HG02973 (cell line): Measurements from ENCODE around the gene MPP2.
"Not testable (repeated sequence)": the region's sequence is repeated elsewhere in the genome, so short reads cannot be mapped to it uniquely, and the experiment has no call there.

Source experiments
- ATAC-seq: cut with Tn5 transposase; IDR thresholded peaks from one replicate; pipeline ENCODE4 v1.9.1; 2021; ENCODE audit warnings: moderate library complexity; ENCODE audit not compliant: unreplicated experiment

The MPP2 gene

DNA sequence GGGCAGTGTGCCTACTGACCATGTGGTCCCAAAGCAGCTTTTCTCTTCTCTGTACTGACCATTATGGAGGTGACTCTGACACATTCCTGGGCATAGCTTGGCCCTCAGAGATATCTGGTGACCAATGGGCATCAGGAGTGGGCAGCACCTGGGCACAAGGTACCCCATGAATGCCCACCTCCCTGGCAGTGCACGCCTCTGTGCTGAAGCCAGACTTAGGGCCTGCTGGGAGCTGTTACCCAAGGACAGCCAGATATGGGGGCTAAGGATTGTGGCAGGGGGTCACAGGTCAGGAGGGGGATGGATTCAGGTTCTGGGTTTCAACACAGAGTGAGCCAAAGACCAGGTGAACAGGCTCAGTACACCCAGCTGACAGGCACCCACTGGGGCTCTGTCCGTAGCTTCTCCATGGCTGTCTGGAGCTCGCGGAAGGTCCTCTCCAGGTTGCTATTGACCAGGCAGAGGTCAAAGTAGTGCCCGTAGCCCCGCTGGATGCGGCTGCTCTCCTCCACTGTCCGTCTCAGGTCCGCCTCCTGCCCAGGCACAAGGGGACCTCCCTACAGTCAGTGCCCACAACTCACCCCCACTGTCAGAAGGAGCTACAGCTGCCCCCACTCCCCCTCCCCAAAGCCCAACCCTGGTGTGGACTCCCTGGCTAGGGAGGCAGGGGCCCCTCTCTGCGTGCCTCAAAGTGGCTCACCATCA, 29.7 kb downstream of the MPP2 start:
- ATAC-seq = no peak

DNA sequence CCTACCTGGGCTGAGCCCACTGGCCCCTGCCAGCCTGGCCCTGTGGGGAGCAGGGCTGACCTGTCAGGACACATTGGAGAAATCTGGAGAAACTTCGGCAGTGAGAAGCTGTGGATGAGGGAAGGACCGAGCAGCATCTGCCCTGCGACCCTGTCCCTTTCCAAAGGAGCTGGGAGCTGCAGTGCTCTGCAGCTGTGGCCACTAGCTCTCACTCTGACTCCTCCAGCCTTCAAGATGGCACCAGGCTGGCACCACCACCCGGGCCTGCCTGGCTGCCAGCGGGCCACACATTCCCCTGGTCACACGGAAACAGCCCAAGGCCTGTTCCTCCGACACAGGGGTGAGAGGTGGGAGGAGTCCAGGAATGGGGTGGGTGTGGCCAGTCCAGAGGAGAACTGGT, 30.3 kb downstream of the MPP2 start:
- no peak for ATAC-seq

DNA sequence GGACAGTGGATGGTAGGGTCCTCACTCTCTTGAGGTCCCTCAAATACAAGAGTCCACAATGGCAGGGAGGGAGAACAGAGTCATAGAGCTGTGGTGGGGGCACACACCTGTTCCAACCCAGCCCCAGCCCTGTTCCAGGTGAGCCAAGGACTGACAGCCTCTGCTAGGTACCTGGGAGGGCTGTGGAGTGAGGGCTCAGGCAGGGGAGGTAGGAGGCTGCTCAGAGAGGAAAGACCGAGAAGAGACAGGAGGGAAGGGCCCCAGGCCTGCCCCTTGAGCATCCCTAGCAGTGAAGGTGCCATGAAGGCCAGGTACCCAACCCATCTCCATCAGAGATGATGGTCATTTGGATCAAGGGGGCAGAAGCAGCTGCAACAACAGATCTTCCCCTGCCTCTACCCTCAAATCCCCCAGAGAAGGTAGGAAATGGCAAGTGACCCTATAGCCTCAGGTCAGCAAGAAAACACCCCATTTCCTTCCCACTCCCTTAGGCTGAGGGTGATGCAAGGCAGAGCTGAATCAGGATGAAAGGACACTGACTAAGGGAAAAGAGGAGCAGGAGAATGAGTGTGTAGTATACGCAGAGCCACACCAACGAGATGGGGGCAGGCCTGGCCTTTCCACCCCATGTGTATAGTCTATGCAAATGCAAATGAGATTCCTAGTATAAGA, 31.7 kb downstream of the MPP2 start:
- no peak for ATAC-seq

DNA sequence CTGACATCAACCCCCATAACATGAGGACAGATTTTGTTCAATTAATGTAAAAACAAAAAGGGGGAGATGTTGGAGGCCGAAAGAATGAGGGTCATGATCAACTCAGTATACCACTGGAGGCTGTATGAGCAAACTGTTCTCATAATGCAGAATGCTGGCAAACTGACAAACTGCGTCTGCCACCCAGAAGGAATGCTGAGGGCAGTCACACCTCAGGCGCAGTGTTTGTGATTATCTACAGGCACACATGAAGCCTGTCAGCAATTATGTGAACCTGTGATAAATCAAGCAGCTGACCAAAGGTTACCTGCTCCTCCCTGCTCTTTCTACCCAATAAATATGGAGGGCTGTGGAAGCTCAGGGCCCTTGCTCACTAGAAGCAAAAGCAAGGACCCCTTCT, 33.0 kb downstream of the MPP2 start:
- ATAC-seq = no peak

DNA sequence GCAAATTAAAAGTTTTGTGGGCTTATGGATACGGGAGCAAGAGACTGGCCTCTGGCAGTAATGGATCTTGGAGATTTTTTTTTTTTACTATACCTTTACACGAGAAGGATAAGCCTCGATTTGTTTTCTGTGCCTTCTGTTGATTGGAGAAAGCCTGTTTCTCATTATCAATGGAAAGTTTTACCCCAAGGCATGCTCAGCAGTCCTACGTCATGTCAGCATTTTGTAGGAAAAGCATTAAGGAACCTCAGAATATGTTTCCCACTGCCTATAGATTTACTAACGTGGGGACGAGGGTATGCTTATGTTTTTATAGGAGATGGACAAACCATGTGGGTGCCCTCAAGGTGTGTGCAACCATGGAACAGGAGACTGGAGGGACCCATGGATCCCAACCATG, 33.5 kb downstream of the MPP2 start:
- no peak for ATAC-seq

DNA sequence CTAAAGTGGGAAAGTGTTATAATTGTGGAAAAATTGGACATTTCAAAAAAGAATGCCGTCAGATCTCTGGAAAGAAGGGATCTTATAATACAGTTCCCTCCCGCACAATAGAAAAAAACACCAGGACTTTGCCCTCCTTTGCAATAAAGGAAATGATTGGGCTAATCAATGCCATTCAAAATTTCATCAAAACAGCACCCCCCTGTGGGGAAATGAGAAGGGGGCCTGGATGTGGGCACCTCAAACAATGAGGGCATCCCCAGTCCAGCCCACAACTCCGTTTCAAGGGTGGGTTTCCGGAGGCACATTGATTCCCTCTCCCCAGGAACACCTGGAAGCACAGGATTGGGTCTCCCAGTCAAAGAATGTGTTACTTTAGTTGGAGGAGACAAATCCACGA, 34.2 kb downstream of the MPP2 start:
- no peak for ATAC-seq

DNA sequence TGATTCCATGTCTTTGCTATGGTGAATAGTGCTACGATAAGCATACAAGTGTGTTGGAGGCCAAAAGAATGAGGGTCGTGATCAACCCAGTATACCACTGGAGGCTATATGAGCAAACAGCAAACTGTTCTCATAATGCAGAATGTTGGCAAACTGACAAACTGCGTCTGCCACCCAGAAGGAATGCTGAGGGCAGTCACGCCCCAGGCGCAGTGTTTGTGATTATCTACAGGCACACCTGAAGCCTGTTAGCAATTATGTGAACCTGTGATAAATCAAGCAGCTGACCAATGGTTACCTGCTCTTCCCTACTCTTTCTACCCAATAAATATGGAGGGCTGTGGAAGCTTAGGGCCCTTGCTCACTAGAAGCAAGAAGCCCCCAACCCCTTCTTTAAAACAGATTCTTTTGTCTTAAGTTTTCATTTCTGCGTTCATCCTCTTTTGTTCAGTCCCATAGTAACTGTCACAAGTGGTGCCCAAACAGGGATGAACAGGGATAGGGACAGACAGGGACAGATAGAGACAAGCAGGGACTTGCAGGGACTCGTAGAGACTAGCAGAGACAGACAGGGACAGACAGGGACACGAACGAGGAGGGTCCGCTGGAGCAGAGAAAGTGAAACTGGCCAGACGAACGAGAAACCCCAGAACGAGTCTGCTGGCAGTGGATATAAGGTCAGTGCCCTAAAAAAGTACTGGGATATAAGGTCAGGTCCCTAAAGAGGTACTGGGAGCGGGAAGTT, 35.2 kb downstream of the MPP2 start:
- ATAC-seq = no peak

DNA sequence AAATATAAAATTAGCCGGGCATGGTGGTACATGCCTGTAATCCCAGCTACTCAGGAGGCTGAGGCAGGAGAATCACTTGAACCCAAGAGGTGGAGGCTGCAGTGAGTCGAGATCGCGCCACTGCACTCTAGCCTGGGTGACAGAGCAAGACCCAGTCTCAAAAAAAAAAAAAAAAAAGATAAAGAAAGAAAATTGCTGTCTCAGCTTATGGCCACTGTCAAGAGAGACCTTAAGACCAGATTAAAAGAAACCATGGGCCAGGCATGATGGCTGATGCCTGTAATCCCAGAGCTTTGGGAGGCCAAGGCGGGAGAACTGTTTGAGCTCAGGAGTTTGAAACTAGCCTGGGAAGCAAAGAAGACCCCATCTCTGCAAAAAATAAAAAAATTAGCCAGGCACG, 38.3 kb downstream of the MPP2 start:
- ATAC-seq = not testable (repeated sequence)

DNA sequence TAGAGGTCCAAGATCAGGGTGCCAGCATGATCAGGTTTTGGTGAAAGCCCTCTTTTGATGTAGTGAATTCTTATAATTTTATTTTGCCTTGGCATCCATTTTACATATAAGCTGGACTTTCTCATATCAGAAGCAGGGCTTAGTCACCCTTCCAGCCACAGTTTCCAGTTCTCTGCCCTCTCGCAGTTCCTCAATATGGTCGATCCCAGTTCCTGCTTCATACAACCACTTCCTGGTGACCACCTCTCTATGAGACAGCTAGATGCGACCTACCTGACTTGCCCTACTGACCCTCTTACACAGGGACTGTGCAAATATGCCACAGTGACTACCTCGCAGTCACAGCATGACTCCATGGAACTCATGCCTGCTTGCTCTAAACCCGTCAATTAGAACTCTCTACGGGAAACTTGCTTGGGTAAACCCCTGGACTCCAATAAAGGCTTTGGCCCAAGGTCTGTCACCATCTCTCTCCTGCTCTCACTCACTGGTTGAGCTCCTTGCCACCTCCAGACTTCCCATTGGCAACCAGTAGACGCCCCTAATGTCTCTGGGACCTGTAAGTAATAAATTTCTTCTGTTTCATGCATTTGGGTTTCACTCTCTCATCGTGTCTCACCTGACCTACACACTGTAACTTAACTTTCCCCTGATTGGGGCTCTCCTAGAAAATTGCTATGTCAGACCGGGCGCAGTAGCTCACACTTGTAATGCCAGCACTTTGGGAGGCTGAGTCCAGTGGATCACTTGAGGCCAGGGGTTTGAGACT, 38.9 kb downstream of the MPP2 start:
- ATAC-seq = no peak

DNA sequence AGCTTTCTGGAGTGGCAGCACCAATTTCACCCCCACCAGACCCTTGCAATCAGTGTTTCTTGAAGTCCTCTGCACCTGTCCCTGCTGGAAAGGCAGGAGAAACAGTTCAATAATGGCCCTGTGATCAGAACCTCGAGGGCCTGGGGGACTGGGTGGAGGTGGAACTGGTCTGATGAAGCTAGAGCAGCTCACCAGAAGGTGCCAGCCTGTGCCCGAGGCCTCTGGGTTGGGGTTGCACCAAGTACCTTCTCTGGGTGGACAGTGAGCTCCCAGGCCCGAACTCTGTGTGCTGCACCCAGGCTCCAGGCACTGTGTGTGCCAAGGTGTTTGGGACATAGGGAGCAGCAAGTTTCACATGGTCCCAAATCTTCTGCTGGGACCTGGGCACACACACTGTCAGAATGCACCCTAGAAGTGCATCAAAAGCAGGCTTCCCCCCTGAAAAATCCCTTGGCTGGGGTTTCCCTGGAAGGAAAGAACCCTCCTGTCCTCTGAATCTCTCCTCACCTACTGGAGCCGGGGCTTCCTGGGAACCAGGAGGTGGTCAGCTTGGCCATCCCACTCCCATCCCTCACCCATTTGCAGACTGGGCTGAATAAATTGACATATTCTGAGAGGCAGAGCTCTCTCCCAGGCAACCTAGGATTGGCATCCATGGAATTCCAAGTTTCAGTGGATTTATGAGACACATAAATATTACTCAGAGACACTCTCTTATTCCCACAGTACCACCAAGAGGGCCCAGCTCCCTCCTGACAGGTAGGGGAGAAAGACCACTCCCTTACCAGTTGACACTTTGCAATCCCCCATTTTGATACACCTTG, 43.0 kb downstream of the MPP2 start:
- no peak for ATAC-seq

DNA sequence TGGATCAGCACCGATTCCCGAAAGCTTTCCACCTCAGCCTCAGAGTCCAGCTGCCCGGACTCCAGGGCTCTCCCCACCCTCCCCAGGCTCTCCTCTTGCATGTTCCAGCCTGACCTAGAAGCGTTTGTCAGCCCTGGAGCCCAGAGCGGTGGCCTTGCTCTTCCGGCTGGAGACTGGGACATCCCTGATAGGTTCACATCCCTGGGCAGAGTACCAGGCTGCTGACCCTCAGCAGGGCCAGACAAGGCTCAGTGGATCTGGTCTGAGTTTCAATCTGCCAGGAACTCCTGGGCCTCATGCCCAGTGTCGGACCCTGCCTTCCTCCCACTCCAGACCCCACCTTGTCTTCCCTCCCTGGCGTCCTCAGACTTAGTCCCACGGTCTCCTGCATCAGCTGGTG, 45.4 kb downstream of the MPP2 start:
- ATAC-seq = no peak

DNA sequence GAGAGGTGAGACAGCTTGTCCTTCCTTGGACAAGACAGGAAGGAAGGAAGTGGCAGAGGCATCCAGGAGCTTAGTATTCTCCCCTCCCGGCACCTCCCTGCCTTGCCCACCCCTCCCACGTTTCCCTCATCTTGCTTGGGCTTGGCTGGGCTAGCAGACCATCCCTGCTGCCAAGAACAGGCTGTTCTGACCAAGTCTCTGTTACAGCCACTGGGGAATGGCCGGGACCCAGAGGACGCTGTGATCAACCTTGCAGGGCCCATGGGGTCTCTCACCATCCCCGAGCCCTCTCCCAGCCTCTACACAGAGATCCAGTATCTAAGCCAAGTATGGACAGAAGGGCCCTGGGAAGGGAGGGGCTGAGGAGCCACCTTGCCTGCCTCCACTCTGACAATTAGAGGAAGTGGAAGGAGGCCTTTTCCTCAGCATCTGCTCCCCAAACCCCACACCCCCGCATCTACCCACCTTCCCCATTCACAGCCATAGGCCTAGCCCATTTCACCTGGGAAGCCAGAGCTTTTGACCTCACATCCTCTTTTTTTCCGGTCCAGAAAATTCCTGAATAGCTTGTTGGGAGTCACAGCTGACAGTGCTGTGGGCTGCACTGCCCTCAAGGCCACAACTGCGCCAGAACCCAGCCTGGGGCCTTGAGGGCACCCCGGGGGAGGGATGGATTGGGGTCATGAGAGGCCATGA, 46.3 kb downstream of the MPP2 start:
- ATAC-seq = no peak

DNA sequence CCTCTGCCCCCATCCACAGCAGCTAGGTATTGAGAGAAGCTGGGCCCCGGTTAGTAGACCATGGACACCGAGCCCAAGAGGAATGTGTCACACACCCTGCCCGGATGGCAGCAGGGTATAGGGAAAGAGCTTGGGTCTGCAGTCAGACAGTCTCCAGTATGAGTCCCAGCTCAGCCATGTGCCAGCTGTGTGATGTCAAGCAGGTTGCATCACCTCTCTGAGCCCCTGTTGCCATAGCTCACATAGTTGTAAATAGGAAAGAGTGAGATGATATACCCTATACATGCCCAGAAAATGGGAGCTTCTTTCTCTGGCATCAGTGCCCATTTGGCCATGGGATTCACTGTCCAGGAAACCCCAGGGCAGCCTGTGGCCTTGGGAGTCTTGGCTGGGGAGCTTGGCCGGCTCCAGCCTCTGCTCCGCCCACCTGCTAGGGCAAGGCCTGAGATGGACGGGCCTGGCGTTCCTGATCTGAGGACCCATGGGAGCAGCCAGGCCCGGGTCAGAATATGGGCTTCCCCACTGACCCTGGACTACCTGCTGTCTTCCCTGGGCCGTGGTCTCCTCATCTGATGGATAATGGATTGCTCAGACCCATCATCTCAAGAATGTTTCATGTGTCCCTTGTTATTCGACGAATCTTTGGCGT, 47.1 kb downstream of the MPP2 start:
- ATAC-seq = no peak

DNA sequence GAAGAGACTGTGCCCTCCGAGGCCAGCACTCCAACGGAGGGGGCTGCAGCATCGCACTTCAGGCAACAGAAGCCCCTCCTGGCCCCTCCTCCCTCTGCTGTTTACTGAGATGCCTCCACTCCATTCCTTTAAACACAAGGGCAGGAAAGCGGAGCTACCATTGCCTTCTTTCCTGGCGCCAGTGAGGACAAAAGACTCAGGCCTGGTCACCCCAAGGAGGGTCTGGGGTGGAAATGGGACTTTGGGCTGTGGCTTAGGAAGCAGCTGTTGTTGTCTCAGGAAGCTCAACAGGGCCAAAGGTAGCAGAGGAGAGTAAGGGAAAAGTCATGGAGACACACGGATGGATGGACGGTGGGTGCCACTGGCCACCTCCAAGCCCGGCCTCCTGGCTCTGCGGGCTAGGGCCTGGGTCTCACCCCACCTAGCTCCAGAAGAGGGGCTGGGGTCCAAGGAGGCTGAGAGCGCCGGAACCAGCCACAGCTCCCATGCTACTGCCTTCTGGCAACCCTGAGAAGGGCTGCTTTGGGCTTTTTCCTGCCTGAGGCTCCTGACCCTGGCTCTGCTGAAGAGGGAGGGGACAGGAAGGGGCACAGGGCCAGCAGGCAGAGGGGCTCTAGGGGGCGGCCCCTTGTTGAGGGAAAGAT, 49.3 kb downstream of the MPP2 start:
- ATAC-seq = no peak

DNA sequence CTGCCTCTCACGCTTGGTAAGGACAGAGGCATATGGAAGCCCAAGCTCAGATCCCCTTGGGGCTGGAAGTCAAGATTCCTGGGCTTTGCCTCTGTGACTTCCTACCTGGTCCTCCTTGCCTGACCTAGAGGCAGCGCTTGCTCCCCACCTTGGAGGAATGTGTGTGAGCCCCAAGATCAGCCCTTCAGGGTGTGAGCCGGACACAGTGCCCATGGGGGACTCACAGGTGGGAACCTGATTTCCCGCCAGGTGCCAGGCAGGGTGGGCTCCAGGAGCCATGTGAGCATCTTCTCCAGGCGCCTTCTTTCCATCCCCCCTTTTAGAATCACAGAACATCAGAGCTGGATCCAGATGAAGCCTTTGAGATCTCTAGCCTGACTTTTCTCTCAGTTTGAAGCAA, 50.2 kb downstream of the MPP2 start:
- ATAC-seq = no peak

DNA sequence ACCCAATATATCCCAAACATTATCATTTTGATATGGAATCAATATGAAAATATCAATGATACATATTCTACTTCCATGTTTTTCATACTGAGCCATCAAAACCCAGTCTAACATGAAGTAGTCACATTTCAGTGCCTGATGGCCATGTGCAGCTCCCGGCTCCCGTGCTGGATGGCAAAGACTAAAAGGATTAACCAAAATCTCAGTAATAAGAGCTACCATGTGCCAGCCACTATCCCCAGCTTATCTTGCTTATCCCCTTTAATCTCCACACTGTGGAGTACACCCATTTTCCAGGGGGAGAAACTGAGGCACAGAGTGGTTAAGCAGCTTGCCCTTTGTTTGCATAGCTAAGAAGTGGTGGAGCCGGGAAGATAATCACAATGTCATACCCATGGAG, 51.2 kb downstream of the MPP2 start:
- ATAC-seq = no peak

DNA sequence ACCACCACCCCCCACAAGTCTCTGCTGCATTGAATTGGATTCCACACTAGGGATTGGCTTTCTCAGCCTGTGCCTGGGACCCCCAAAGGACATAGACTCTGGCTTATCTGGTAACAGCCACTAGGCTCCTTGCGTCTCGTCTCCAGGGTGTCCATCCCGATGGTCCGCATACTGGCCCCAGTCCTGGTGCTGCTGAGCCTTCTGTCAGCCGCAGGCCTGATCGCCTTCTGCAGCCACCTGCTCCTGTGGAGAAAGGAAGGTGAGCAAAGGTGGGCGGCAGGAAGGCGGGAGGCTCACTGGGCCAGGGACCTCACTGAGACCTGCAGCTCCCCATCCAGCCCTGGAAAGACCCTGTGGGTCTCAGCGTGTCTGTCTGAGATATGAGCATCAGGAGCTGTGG, 52.3 kb downstream of the MPP2 start:
- ATAC-seq = no peak

DNA sequence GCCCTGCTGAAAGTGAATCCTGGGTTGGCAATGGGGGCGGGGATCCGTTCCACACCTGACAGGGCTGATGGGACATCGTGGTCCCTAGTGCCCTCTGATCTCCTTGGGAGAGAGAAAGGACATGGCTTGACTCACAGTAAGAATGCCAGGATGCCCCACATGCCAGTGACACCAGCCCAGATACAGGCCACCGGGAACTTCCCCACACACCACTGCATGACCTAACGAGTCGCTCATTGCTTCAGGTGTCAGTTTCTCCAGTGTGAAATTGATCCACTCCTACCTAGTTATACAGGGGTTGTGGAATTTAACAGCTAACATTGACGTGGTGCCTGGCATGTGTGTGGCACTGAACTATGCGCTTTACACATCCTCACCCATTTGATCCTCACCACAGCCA, 52.8 kb downstream of the MPP2 start:
- no peak for ATAC-seq

DNA sequence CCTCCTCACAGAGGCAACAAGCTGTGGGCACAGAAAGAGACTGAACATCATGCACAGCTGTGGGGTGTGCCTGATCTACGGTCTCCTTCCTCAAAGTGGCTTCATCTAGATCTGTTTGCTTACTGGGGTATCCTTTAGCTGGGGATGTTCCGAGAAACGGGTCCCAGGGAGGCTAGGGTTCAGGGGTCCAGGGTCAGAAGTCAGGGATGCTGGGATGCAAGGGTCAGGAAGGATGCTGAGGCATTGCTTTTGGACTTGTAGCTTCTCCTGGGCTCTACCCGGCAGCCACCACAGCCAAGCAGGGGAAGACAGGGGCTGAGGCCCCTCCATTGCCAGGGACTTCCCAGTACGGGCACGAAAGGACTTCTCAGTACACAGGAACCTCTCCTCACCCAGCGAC, 53.8 kb downstream of the MPP2 start:
- no peak for ATAC-seq
